OCI-LY7 (cell line): ENCODE results near the gene RAD17. TPM values are rescaled to one million over a fixed set of nuclear protein-coding genes. Genes with fewer than 3 reads are reported as not detected.

ENCODE experiments used
- BruUV-seq: library from RNA; stranded (reverse); fragments of 400-500 nt; replicated peaks from 2 replicates; lab custom pipeline; 2021; lab: Mats Ljungman, UMichigan
- CTCF ChIA-PET: fragments of 300-600 bp; sonication (Branson Sonifier 250); formaldehyde crosslinking; loops from one replicate; lab custom pipeline; 2022; ENCODE audit warnings: antibody characterized with exemption; ENCODE audit not compliant: unreplicated experiment; lab: Charles Lee
- POLR2A ChIA-PET: fragments of 300-600 bp; sonication (Branson Sonifier 250); formaldehyde crosslinking; loops from one replicate; lab custom pipeline; 2022; ENCODE audit warnings: antibody characterized with exemption; lab: Charles Lee
- DNase-seq: peaks from one replicate; pipeline ENCODE4 v3.0.0-alpha.2; 2015; ENCODE audit warnings: low spot score
- H2AFZ ChIP-seq: fragments of 200-600 bp; sonication (generic), shearing (Covaris generic); 2 replicates; pipeline ENCODE4 v1.6.1; 2014; ENCODE audit warnings: mild to moderate bottlenecking, antibody characterized with exemption, low read length, moderate library complexity
- H3K27ac ChIP-seq: fragments of 200-600 bp; sonication (generic); 2 replicates; pipeline ENCODE4 v1.5.1; 2014; ENCODE audit warnings: mixed run types, low read depth, mild to moderate bottlenecking, moderate library complexity, low read length, inconsistent platforms; ENCODE audit not compliant: poor library complexity, severe bottlenecking
- H3K36me3 ChIP-seq: fragments of 200-600 bp; sonication (generic); 2 replicates; pipeline ENCODE4 v1.6.1; 2014; ENCODE audit warnings: mild to moderate bottlenecking, antibody characterized with exemption, low read length, moderate library complexity, mixed read lengths; ENCODE audit not compliant: insufficient read depth
- H3K4me1 ChIP-seq: fragments of 200-600 bp; sonication (generic); 2 replicates; pipeline ENCODE4 v1.5.1; 2014; ENCODE audit warnings: mild to moderate bottlenecking, low read length; ENCODE audit not compliant: insufficient read depth, poor library complexity, severe bottlenecking
- H3K4me2 ChIP-seq: fragments of 200-600 bp; sonication (generic); 2 replicates; pipeline ENCODE4 v1.6.1; 2014; ENCODE audit warnings: mild to moderate bottlenecking, low read length
- H3K4me3 ChIP-seq: fragments of 200-600 bp; sonication (generic); 2 replicates; pipeline ENCODE4 v1.5.1; 2014; ENCODE audit warnings: mild to moderate bottlenecking, low read depth, low read length; ENCODE audit not compliant: poor library complexity, severe bottlenecking
- H3K79me2 ChIP-seq: fragments of 200-600 bp; sonication (generic); 2 replicates; pipeline ENCODE4 v1.6.1; 2016; ENCODE audit warnings: low read depth, mild to moderate bottlenecking, low read length, moderate library complexity, mixed read lengths; ENCODE audit not compliant: insufficient read depth
- H3K9me2 ChIP-seq: fragments of 200-600 bp; sonication (generic); 2 replicates; pipeline ENCODE4 v1.6.1; 2016; ENCODE audit warnings: mild to moderate bottlenecking, low read length, mixed read lengths; ENCODE audit not compliant: insufficient read depth
- H3K9me3 ChIP-seq: fragments of 200-600 bp; sonication (generic); 2 replicates; pipeline ENCODE4 v1.6.1; 2014; ENCODE audit warnings: mild to moderate bottlenecking, mixed run types, low read length, mixed read lengths
- H4K20me1 ChIP-seq: fragments of 200-600 bp; sonication (generic); 2 replicates; pipeline ENCODE4 v1.6.1; 2014; ENCODE audit warnings: mild to moderate bottlenecking, antibody characterized with exemption, low read length, moderate library complexity, mixed read lengths; ENCODE audit not compliant: insufficient read depth
- CTCF ChIP-seq: fragments of 200-600 bp; sonication (generic); conservative IDR thresholded peaks from 2 replicates; pipeline ENCODE4 v1.5.1; 2014; ENCODE audit warnings: mild to moderate bottlenecking, antibody characterized with exemption, low read length, moderate library complexity, mixed read lengths
- EZH2phosphoT487 ChIP-seq: fragments of 200-600 bp; sonication (generic); IDR thresholded peaks from 2 replicates; pipeline ENCODE4 v1.6.1; 2018; ENCODE audit warnings: low read depth, borderline replicate concordance, mild to moderate bottlenecking, mixed run types, antibody characterized with exemption, low read length, moderate library complexity, mixed read lengths
- intact Hi-C: fragments of 100-400 bp; cut with micrococcal nuclease; formaldehyde crosslinking; loops from one replicate; pipeline ENCODE4 v1.10.0; 2022; ENCODE audit not compliant: unreplicated experiment
- total RNA-seq, 2 experiments: library from RNA; depleted of rRNA in 1 of 2; stranded (reverse); fragments of >200 nt in 1 of 2; shearing (Covaris generic) in 1 of 2; gene quantifications; 2 replicates each; pipeline ENCODE4 v1.2.3, GENCODE V29; 2014 to 2022

Gene RAD17
- total RNA-seq, 2 experiments from 2014 or later = 64.1 to 79.1 TPM

- no TSS peak for BruUV-seq
Observed at GRCh38 chr5:69418554-69418953, 48.9 kb downstream of the RAD17 start.

DNA sequence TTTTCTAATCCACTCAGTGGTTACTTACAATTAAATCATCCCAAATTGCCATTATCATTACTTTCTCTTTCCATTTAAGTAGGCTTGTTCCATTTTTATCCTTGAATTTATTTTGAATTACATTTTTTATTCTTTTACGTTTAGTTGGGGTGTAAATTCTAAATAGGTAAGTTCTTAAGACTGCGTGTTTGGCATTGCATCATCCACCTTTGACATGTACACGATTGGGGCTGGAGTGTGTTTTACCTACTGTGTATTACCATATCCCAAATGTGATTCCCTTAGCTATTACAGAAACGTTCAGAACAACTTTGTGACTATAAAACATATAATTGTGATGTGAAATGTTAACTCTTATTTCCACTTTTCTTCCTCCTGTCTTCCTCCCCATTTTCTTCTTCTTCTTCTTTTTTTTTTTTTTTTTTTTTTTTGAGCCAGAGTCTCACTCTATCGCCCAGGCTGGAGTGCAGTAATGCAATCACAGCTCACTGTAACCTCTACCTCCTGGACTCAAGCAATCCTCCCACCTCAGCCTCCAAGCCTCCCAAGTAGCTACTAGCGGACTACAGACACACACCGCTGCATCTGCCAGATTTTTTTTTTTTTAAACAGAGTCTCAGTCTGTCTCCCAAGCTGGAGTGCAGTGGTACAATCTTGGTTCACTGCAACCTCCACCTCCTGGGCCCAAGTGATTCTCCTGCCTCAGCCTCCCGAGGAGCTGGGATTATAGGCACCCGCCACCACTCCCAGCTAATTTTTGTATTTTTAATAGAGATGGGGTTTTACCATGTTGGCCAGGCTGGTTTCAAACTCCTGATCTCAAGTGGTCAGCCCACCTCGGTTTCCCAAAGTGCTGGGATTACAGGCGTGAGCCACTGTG is 62.0 kb downstream of the RAD17 start:
- Histone ChIP-seq H3K9me2 (no peaks in the 10 kb centered on the region), H4K20me1 (no peaks in the 10 kb centered on the region), H3K27ac (no peak overlapping the region), H3K4me3 (no peak overlapping the region), H3K4me2 (no peak overlapping the region), H3K36me3 (no peaks in the 10 kb centered on the region), H3K9me3 (no peaks in the 10 kb centered on the region), H3K79me2 (no peaks in the 10 kb centered on the region), H2AFZ (no peak overlapping the region), H3K4me1 (no peaks in the 10 kb centered on the region)
- BruUV-seq = no TSS peak
- TF ChIP-seq EZH2phosphoT487 (no peak), CTCF (no peak)
- intact Hi-C loops = no loop called here
- DNase-seq = no peak
- ChIA-PET POLR2A (interaction anchor here (0.7 kb wide), 2 partner anchors 25 to 158 kb away, joined by 4 read pairs; no protein-coding TSS in a partner anchor), CTCF (no interaction called here)

More at GRCh38 chr5:69418554-69418953, 48.9 kb downstream of the RAD17 start:
- no peaks in the 10 kb centered on the region for H4K20me1 ChIP-seq
- CTCF ChIA-PET = no interaction called here
- no peak overlapping the region for H2AFZ ChIP-seq
- H3K36me3 ChIP-seq = peaks cover 53% of the 10 kb centered on the region
- TF ChIP-seq EZH2phosphoT487 (no peak), CTCF (no peak)
- H3K79me2 ChIP-seq = no peaks in the 10 kb centered on the region
- H3K4me3 ChIP-seq = no peak overlapping the region
- DNase-seq = no peak
- no peaks in the 10 kb centered on the region for H3K9me2 ChIP-seq
- intact Hi-C loops = no loop called here
- H3K4me1 ChIP-seq = no peaks in the 10 kb centered on the region
- no peaks in the 10 kb centered on the region for H3K9me3 ChIP-seq
- no peak overlapping the region for H3K4me2 ChIP-seq
- H3K27ac ChIP-seq = no peak overlapping the region
- POLR2A ChIA-PET = no interaction called here
